Brain pericyte (primary cell): ENCODE measurements around the gene GART.
"Not testable (repeated sequence)": the region's sequence is repeated elsewhere in the genome, so short reads cannot be mapped to it uniquely, and the experiment has no call there.

Experiments
- DNase-seq: peaks from one replicate; pipeline ENCODE4 v3.0.0-alpha.2; 2012; ENCODE audit warnings: low read depth, low spot score

The GART gene

GRCh38 chr21:33541756-33542639 is at the start of gene GART:
Gene GART (minus strand): TSS chr21:33542117. CDS start chr21:33539315, 2,802 bp downstream.
- DNase-seq = peak; percentile 32

GRCh38 chr21:33588485-33589335 is 46.8 kb upstream of the GART start, which contains the start of gene DONSON:
Gene DONSON (minus strand): TSS chr21:33588684. CDS start chr21:33588641, 43 bp downstream.
- peak; percentile 42 for DNase-seq

- no peak for DNase-seq
These were observed 46.0 kb upstream of the GART start for GRCh38 chr21:33587792-33588484.

- DNase-seq = no peak
These were observed 45.0 kb upstream of the GART start for GRCh38 chr21:33586927-33587326.

- DNase-seq = no peak
These were observed 42.5 kb upstream of the GART start for GRCh38 chr21:33584455-33584854.

- no peak for DNase-seq
These were observed 37.1 kb upstream of the GART start for GRCh38 chr21:33578959-33579542.

- DNase-seq = no peak
These were observed 36.3 kb upstream of the GART start for GRCh38 chr21:33578214-33578613.

- DNase-seq = not testable (repeated sequence)
These were observed 34.8 kb upstream of the GART start for GRCh38 chr21:33576741-33577141.

GRCh38 chr21:33572350-33572749 is 30.4 kb upstream of the GART start:
- no peak for DNase-seq

GRCh38 chr21:33569991-33570390 is 28.1 kb upstream of the GART start:
- DNase-seq = no peak

GRCh38 chr21:33568448-33568847 is 26.5 kb upstream of the GART start:
- DNase-seq = no peak

GRCh38 chr21:33567914-33568313 is 26.0 kb upstream of the GART start:
- DNase-seq = no peak

GRCh38 chr21:33566514-33566913 is 24.6 kb upstream of the GART start:
- DNase-seq = no peak

- no peak for DNase-seq
These were observed 20.5 kb upstream of the GART start for GRCh38 chr21:33562389-33562788.

GRCh38 chr21:33561373-33561772 is 19.5 kb upstream of the GART start:
- no peak for DNase-seq

GRCh38 chr21:33560965-33561364 is 19.0 kb upstream of the GART start:
- no peak for DNase-seq

GRCh38 chr21:33559813-33560212 is 17.9 kb upstream of the GART start:
- no peak for DNase-seq

- no peak for DNase-seq
These were observed 17.0 kb upstream of the GART start for GRCh38 chr21:33558777-33559421.

- no peak for DNase-seq
These were observed 15.5 kb upstream of the GART start for GRCh38 chr21:33557447-33557846.

GRCh38 chr21:33554982-33555344 is 13.0 kb upstream of the GART start:
- DNase-seq = no peak
